Effector memory CD8-positive, alpha-beta T cell (primary cell): Measurements from ENCODE around the gene PDZRN3.

Source experiments
- ATAC-seq: fragments of 150-1000 bp; cut with Tn5 transposase; replicated peaks from 2 replicates; pipeline ENCODE4 v1.10.0; 2021; ENCODE audit warnings: mild to moderate bottlenecking, moderate library complexity
- DNase-seq, 3 experiments: peaks; one replicate each; pipeline ENCODE4 v3.0.0; 2021
- H3K27ac Mint-ChIP-seq, 2 donors: one replicate each; pipeline ENCODE4 v1.8.0; 2022; ENCODE audit warnings: mild to moderate bottlenecking in 2 of 2, mixed read lengths in 2 of 2, moderate library complexity in 2 of 2
- H3K27me3 Mint-ChIP-seq, 2 donors: one replicate each; pipeline ENCODE4 v1.8.0; 2022; ENCODE audit warnings: mixed read lengths in 2 of 2
- H3K36me3 Mint-ChIP-seq: one replicate; pipeline ENCODE4 v1.8.0; 2022; ENCODE audit warnings: mild to moderate bottlenecking, moderate library complexity, mixed read lengths; ENCODE audit not compliant: insufficient read depth
- H3K4me1 Mint-ChIP-seq, 2 donors: one replicate each; pipeline ENCODE4 v1.8.0; 2022; ENCODE audit warnings: low read depth in 2 of 2, mixed read lengths in 2 of 2
- H3K4me3 Mint-ChIP-seq, 2 donors: one replicate each; pipeline ENCODE4 v1.8.0; 2022; ENCODE audit warnings: mild to moderate bottlenecking in 2 of 2, mixed read lengths in 2 of 2, moderate library complexity in 2 of 2
- H3K9me3 Mint-ChIP-seq, 2 donors: one replicate each; pipeline ENCODE4 v1.8.0; 2022; ENCODE audit warnings: mixed read lengths in 2 of 2

PDZRN3 gene

DNA sequence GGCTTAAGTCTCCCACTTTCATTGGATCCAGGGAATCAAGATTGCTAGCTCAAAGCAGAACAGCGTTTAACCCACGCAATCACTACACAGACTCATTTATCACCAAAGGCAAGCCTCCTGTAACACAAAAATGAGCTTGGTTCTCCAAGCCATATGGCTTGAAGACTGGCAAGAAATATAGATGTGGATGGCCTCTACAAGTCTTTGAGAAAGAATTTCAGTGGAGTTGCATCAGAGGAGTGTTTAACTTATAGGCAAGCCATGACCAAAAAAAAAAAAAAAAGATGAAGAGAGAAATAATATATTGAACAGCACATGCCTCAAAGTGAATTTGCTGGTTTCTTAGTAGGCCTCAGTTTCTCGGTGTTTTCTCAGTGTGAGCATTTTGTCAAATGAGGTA is 27.3 kb downstream of the PDZRN3 start:
- Mint-ChIP-seq H3K9me3 (peaks cover 6 to 7% of the 10 kb centered on the region in 2 donors), H3K4me1 (no peaks in the 10 kb centered on the region), H3K4me3 (no peak overlapping the region), H3K36me3 (no peaks in the 10 kb centered on the region), H3K27ac (no peak overlapping the region), H3K27me3 (no peaks in the 10 kb centered on the region)
- ATAC-seq (no peak), DNase-seq (no peak)

DNA sequence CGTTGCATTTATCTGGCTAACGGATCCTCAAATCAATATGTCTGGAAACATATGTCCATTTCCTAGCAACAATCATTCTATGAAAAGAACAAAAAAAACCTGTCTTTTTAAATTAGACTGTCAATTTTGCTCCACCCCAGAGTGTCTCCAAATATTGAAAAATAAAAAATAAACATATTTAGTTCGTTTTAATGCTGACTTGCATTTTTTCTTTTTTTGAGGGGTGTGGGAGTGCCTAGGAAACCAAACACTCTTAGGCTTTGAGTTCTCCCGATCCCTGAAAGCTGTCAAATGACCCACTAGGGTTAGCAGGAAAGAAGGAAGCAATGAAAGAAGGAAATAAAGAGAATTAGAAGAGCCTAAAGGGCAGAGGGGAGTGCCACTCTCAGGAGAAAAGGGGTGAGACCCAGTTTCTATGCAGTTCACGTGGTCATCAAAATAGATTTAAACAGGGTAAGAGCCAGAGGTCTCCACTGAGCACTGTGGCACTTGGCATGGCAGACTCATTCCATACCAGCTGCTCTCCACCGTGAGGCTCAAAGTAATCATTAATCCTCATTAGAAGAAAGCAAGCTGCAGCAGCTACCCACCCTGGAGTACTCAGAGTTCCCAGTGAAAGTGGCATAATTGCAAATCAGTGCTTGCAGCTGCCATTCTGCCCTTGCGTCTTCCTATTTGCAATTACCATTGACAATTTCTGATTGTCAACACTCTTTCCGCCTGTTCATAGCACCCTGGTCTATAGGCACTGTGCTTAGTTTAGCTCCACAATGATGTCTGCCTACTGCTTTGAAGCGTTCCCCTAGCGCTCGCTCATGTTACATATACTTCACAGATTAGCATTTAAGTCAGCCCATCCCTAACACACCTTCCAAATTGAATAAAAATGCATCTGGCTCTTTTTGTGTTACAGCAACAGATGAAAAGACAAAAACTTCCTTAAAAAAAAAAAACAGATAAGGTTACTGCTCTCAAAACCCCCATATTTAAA is 32.3 kb downstream of the PDZRN3 start:
- H3K9me3 Mint-ChIP-seq: peaks cover 0 to 14% of the 10 kb centered on the region in 2 donors
- no peak overlapping the region for H3K4me3 Mint-ChIP-seq
- H3K27me3 Mint-ChIP-seq: no peaks in the 10 kb centered on the region
- H3K27ac Mint-ChIP-seq: no peak overlapping the region
- no peaks in the 10 kb centered on the region for H3K4me1 Mint-ChIP-seq
- no peaks in the 10 kb centered on the region for H3K36me3 Mint-ChIP-seq
- ATAC-seq (no peak), DNase-seq (no peak)

DNA sequence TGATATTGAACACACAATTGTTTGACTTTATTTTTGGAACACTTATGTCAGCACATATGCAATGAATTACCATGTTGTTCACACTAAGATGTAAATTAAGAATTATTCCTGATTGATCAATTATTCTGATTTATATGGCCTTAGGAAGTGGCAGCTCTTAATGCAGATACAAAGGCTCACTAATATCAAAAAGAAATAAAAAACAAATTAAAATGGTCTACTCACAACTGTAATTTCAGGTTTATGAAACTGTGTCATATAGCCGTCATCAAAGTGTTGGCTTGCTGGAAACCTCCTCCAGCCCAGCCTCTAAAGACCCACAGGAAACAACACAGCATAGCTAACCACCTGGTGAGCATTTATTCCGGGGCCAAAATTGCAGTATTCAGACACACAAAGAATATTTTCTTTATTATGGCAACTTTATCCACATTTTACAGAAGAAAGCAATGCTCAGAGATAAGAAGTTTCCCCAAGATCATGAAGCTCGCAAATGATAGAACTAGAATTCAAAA is 33.4 kb downstream of the PDZRN3 start:
- Mint-ChIP-seq H3K36me3 (no peaks in the 10 kb centered on the region), H3K27me3 (no peaks in the 10 kb centered on the region), H3K4me3 (no peak overlapping the region), H3K9me3 (peaks cover 0 to 14% of the 10 kb centered on the region in 2 donors), H3K4me1 (no peaks in the 10 kb centered on the region), H3K27ac (no peak overlapping the region)
- no peak for ATAC-seq
- DNase-seq: no peak

DNA sequence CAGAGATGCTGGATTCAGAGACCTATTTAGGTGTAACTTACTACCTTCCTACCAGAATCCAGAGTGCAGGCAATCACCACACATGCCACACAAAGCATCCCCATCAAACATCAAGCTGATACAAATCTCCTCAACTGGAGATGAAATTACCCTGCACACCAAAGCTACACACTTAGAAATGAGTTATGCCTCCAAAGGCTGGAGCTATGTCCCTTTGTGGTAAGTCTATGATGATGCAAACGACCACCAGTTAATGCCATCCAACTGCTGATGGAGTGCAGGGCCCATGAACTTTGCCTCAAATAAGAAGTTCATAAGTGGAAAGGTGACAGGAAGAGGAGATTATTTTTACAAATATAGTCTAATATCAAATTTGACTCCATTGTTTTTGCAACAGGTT is 38.1 kb downstream of the PDZRN3 start:
- ATAC-seq (no peak), DNase-seq (no peak)
- no peaks in the 10 kb centered on the region for H3K4me1 Mint-ChIP-seq
- no peak overlapping the region for H3K27ac Mint-ChIP-seq
- H3K36me3 Mint-ChIP-seq: no peaks in the 10 kb centered on the region
- H3K27me3 Mint-ChIP-seq: no peaks in the 10 kb centered on the region
- no peak overlapping the region for H3K4me3 Mint-ChIP-seq
- peaks cover 0 to 6% of the 10 kb centered on the region in 2 donors for H3K9me3 Mint-ChIP-seq

DNA sequence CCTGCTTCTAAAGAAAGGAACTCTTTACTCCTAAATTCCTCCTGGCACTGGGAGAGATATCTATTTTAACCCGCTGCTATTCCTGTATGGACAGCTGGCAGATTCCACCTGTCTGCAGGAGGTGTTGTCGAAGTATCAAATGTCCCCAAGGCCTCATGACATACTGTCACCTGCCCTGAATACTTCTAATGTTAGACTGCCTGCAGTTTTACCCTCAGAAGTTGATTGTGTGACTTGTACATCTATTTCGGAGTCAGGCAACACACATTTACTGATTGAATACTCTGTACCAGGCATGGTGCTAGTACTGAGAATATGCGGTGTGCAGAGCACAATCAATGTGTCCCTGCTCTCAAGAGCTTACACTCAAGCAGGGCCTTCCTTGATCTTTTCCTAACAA is 38.6 kb downstream of the PDZRN3 start:
- H3K4me3 Mint-ChIP-seq: no peak overlapping the region
- H3K36me3 Mint-ChIP-seq: no peaks in the 10 kb centered on the region
- no peaks in the 10 kb centered on the region for H3K4me1 Mint-ChIP-seq
- no peak overlapping the region for H3K27ac Mint-ChIP-seq
- H3K9me3 Mint-ChIP-seq: peaks cover 0 to 6% of the 10 kb centered on the region in 2 donors
- no peaks in the 10 kb centered on the region for H3K27me3 Mint-ChIP-seq
- DNase-seq (no peak), ATAC-seq (no peak)

DNA sequence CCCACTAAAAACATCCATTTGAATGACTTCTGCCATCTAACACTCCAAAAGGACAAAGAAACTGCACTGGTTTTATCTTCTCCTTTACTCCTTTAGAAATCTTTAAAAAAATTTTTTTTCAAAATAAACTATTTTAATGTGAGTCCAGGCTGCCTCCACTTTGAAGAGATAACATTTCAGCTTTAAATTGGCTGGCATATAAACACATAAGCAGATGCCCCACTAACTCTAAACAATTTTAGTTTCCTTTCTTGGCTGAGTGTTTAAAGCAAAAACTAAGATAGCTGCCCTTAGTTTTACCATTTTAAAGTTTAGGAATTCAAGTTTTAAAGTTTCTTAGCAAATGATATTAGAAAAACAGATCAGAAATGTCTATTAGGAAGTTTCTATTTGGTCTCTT is 39.9 kb downstream of the PDZRN3 start:
- Mint-ChIP-seq H3K9me3 (peaks cover 0 to 6% of the 10 kb centered on the region in 2 donors), H3K4me1 (no peaks in the 10 kb centered on the region), H3K36me3 (no peaks in the 10 kb centered on the region), H3K27ac (no peak overlapping the region), H3K4me3 (no peak overlapping the region), H3K27me3 (no peaks in the 10 kb centered on the region)
- ATAC-seq (no peak), DNase-seq (no peak)

DNA sequence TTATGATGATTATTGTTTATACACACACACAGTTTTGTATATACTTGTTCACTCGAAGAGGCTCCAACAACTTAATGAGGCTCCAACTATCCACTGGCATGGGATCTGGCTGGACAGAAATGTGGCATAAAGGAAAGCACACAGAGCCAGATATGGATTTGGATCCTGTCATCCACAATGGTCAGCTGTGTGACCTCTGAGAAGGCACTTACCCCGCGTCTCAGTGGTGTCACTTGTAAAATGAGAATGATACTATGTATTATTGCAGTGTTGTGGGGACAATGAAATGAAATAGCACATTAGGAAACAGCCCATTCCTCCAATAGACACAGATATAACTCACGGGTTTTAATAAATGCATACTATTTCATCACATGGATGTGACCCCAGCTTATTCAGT is 42.2 kb downstream of the PDZRN3 start:
- ATAC-seq (no peak), DNase-seq (no peak)
- H3K9me3 Mint-ChIP-seq: peaks cover 4 to 5% of the 10 kb centered on the region in 2 donors
- no peak overlapping the region for H3K4me3 Mint-ChIP-seq
- H3K36me3 Mint-ChIP-seq: no peaks in the 10 kb centered on the region
- H3K27me3 Mint-ChIP-seq: no peaks in the 10 kb centered on the region
- H3K4me1 Mint-ChIP-seq: no peaks in the 10 kb centered on the region
- no peak overlapping the region for H3K27ac Mint-ChIP-seq

DNA sequence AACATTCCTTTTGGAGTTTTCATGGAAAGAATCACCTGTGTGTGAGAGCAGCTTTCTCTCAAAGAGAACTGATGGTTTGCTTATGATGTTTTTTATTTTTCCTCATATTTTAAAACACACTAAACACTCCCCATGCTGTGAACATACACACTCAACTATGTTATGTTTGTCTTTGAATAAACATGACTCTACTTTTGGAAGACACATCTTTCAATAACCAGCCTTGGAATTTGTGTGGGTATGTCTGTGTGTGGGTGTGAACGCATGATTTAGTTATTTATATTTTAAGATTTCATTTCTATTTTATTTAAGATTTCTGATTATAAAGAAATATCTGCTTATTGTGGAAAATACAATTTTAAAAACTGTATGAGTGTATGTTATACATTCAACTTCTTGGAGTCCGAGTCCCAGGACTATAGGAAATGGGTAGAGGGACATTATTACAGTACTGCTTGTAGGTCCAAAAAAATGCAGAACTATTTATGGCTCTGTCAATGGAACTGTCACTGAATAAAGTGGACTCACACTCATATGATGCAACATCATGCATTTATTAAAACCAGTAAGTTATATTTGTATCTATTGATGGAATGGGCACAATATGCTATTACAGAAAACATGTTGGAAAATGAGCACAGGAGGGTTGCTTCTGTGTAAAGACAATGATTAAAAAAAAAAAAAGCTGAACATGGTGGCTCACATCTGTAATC is 43.5 kb downstream of the PDZRN3 start:
- ATAC-seq (no peak), DNase-seq (no peak)
- no peak overlapping the region for H3K4me3 Mint-ChIP-seq
- no peaks in the 10 kb centered on the region for H3K4me1 Mint-ChIP-seq
- H3K9me3 Mint-ChIP-seq: peaks cover 7 to 9% of the 10 kb centered on the region in 2 donors
- no peaks in the 10 kb centered on the region for H3K36me3 Mint-ChIP-seq
- H3K27me3 Mint-ChIP-seq: no peaks in the 10 kb centered on the region
- no peak overlapping the region for H3K27ac Mint-ChIP-seq

DNA sequence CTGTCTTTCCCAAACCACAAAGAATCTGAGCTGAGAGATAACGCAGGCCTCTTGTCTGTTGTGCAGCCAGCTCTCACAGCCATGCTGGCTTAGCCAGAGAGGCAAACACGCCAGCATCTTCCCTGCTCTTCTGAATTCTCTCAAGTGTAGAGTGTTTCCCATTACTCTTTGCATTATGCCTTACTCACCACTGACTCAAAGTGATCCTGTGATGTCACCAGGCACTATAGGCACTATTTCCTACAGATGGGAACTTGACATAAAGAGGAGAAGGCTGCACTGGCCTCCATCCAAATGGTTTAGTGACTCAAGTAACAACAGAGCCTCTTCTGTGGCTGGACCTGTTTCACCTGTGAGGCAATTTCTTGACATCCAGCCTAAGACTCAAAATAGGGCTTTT is 44.4 kb downstream of the PDZRN3 start:
- no peaks in the 10 kb centered on the region for H3K27me3 Mint-ChIP-seq
- no peak for ATAC-seq
- H3K27ac Mint-ChIP-seq: no peak overlapping the region
- no peaks in the 10 kb centered on the region for H3K36me3 Mint-ChIP-seq
- no peak overlapping the region for H3K4me3 Mint-ChIP-seq
- H3K9me3 Mint-ChIP-seq: peaks cover 7 to 16% of the 10 kb centered on the region in 2 donors
- DNase-seq: no peak
- no peaks in the 10 kb centered on the region for H3K4me1 Mint-ChIP-seq

DNA sequence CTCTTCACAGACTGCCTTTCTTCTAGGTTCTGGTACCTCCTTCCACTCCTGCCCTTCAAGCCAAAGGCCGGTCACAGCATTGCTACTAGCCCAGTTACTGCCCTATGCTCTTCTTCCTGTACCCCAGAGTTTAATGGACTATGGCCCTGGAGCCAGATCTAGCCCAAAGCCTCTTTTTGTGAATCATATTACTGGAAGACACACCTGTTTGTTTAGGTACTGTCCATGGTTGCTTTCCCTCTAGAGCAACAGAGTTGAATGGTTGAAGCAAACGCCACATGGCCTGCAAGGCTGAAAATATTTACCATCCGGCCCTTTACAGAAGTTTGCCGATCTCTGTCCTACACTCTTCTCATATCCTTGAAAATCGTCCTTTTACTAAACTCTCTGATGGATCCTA is 47.0 kb downstream of the PDZRN3 start:
- no peak for ATAC-seq
- DNase-seq: no peak
- H3K27ac Mint-ChIP-seq: no peak overlapping the region
- no peaks in the 10 kb centered on the region for H3K4me1 Mint-ChIP-seq
- no peaks in the 10 kb centered on the region for H3K36me3 Mint-ChIP-seq
- H3K4me3 Mint-ChIP-seq: no peak overlapping the region
- no peaks in the 10 kb centered on the region for H3K27me3 Mint-ChIP-seq
- H3K9me3 Mint-ChIP-seq: peaks cover 14 to 19% of the 10 kb centered on the region in 2 donors

DNA sequence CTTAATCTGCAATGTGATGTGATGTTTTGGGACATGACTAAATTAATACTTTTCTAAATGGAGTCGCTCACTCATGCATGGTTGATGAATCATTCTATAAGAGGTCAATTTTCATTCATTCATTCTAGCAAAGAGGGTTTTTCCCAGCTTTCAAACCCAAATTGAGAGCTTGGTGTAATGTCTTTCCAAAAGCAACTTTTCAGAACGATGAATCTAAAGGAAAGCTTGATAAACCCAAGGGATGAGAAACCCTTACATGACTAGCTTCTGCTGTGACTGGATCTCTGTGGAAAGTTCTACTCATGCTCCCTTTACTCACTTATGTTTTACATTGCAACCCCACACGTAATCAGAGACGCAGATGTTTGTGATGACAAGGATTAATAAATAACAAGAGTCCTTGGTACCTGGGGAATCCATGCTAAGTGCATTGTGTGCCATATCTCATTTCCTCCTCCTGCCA is 47.7 kb downstream of the PDZRN3 start:
- Mint-ChIP-seq H3K9me3 (peaks cover 15 to 19% of the 10 kb centered on the region in 2 donors), H3K36me3 (no peaks in the 10 kb centered on the region), H3K4me1 (no peaks in the 10 kb centered on the region), H3K4me3 (no peak overlapping the region), H3K27ac (no peak overlapping the region), H3K27me3 (no peaks in the 10 kb centered on the region)
- no peak for DNase-seq
- no peak for ATAC-seq

DNA sequence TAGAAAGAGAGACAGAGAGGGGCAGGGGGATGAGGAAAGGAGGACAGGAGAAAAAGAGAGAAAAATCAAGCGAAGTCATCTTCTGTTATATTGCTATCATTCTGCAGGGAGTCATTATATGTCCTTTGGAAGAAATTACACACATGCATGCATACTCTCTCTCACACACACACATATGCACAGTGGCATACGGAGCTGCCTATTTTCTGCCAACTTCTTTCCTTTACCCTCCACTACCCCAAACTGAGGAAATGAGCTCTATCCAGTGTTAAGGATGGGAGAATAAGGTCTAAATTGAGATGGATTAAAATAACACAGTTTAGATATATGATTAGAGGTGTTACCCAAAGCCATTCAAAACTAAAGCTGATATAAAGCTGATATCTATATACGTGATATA is 48.8 kb downstream of the PDZRN3 start:
- ATAC-seq: no peak
- Mint-ChIP-seq H3K4me3 (no peak overlapping the region), H3K4me1 (no peaks in the 10 kb centered on the region), H3K27me3 (no peaks in the 10 kb centered on the region), H3K9me3 (peaks cover 16 to 19% of the 10 kb centered on the region in 2 donors), H3K36me3 (no peaks in the 10 kb centered on the region), H3K27ac (no peak overlapping the region)
- no peak for DNase-seq

DNA sequence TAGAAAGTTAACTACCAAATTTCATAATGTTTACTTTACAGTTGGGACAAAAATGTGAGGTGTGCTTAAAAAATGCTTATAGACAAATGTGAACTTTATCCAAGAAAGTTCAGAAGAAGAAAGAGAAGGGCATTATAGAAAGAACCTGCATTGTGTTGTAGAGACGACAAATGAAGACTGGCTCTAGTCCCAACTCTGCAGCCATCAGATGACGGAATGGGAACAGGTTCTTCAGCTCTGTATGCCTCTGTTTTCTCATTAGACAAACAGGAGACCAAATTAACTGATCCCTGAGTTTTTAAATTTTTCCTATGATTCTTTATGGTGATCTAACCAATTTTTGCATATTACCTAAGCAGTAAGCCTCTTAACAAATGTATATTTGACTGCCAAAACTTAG is 49.2 kb downstream of the PDZRN3 start:
- Mint-ChIP-seq H3K27ac (no peak overlapping the region), H3K36me3 (no peaks in the 10 kb centered on the region), H3K4me1 (no peaks in the 10 kb centered on the region), H3K9me3 (peaks cover 16 to 19% of the 10 kb centered on the region in 2 donors), H3K4me3 (no peak overlapping the region), H3K27me3 (no peaks in the 10 kb centered on the region)
- no peak for DNase-seq
- no peak for ATAC-seq
